LNCaP clone FGC (cell line): ENCODE measurements around the gene SEM1.

Experiments
- DNase-seq: peaks from one replicate; pipeline ENCODE4 v3.0.0-alpha.2; 2011; ENCODE audit warnings: low read depth
- H3K4me3 ChIP-seq: 2 replicates; pipeline ENCODE4 v1.5.1; 2011; ENCODE audit warnings: mild to moderate bottlenecking, low read depth, low read length, control low read depth
- TF ChIP-seq, protein P1 (sequence below): IDR thresholded peaks from 2 replicates; pipeline ENCODE4 v1.5.1; 2012; ENCODE audit warnings: mild to moderate bottlenecking; ENCODE audit not compliant: control insufficient read depth, insufficient read depth; ENCODE audit errors: extremely low read depth

The SEM1 gene

DNA sequence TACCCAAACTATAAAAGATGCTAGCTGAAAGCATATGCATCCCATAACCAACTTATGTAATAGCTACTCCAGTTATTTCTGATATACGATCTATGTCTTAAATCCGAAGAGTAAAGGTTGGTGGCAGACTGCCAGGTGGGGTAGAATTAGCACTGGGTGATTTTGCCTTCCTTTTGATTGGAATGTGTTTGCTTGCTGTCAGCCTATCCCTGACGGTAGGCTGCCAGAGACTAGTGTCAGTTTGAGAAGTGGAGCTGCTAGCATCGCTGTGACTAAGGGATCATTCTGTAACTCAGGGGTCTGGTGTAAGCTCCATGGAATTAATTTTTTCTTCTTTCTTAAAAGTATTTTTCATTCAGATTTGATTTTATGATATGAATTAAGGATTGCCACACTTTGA lies 9.5 kb upstream of the SEM1 start:
- TF ChIP-seq, protein P1, sequence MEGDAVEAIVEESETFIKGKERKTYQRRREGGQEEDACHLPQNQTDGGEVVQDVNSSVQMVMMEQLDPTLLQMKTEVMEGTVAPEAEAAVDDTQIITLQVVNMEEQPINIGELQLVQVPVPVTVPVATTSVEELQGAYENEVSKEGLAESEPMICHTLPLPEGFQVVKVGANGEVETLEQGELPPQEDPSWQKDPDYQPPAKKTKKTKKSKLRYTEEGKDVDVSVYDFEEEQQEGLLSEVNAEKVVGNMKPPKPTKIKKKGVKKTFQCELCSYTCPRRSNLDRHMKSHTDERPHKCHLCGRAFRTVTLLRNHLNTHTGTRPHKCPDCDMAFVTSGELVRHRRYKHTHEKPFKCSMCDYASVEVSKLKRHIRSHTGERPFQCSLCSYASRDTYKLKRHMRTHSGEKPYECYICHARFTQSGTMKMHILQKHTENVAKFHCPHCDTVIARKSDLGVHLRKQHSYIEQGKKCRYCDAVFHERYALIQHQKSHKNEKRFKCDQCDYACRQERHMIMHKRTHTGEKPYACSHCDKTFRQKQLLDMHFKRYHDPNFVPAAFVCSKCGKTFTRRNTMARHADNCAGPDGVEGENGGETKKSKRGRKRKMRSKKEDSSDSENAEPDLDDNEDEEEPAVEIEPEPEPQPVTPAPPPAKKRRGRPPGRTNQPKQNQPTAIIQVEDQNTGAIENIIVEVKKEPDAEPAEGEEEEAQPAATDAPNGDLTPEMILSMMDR: no peak
- no peak for DNase-seq

DNA sequence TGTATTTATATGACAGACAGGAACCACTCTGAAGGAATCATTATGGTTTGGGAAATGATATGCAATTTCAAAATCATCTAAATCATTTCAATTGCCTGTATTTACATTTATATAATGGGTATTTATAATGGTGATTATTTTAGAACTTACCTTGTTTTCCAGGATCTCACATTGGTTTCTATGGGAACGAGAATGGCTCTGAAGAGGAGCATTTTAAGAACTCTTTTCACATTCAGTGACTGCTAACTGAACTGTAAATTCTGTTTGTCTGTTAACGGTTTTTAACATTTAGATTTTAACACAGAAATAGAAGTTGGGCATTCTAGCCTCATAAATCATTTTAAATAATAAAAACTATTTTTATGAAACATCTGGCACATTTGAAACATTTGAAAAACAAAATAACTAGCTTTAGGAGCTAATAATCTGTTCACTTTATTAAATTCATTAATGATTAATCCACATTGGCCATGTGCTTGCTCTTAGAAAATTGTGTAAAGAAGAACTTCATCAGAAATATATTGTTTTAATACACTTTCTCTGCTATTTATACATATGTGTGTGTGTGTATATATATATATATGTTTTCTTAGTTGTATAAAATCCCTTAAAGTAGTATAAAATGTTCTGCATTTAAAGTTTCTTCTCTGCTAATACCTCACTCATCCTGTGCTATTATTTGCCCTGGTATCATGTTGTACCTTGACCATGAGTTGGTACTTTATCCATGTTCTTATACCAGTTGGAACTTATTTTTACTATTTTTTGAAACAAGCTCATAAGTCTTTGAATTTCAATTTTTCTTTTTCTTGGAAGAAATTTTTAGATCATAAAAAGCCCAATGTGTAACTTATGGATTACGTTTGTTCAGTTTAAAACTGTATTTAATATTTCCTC lies 8.7 kb upstream of the SEM1 start:
- no peak for DNase-seq
- no peak overlapping the region for H3K4me3 ChIP-seq
- TF ChIP-seq, protein P1: no peak

More for the DNA sequence above, 9.5 kb upstream of the SEM1 start:
- H3K4me3 ChIP-seq: no peak overlapping the region

DNA sequence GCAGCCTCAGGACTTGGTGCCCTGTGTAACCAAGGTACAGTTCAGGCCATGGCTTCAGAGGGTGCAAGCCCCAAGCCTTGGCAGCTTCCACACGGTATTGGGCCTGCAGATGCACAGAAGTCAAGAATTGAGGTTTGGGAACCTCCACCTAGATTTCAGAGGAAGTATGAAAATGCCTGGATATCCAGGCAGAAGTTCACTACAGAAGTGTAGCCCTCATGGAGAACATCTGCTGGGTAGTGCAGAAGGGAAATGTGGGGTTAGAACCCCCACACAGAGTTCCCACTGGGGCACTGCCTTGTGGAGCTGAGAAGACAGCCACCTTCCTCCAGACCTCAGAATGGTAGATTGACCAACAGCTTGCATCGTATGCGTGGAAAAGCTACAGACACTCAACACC lies 3.4 kb upstream of the SEM1 start:
- DNase-seq: no peak
- TF ChIP-seq, protein P1: no peak
- no peak overlapping the region for H3K4me3 ChIP-seq

DNA sequence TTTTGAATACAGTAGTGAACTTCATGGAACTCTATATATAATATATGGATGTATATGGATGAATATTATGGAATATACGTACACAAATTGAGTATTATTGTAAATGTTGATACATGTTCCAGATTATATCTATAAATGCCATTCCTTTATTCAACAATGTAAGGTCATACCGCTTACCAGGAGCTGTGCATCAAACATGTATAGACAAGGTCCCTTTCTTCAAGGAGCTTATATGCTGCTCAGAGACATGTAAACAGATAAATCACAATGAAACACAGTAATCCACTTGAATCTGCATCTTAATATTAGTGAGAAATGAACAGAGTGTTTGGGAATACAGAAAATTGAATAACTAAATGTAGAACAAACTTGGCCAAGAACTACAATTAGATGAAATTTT lies 898 bp upstream of the SEM1 start:
- H3K4me3 ChIP-seq: no peak overlapping the region

DNA sequence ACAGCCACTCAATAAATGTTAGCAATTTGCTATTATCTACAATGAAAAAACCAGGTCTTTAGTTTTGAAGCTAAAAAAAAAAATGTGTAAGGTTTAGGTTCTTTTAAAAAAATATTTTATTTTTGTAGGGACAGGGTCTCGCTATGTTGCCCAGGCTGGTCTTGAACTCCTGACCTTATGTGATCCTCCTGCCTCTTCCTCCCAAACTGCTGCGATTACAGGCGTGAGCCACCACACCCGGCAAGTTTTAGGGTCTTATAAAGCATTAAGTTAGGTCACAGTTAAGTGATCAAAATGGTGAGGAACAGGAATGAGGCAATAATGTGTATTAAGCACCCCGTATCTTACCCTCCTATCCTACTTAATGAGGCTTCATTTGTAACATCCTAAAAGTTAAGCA lies 774 bp downstream of the SEM1 start:
- TF ChIP-seq, protein P1: no peak
- no peak for DNase-seq
- H3K4me3 ChIP-seq: peak overlapping the region; percentile 95

More for the DNA sequence above, 898 bp upstream of the SEM1 start:
- TF ChIP-seq, protein P1: no peak
- DNase-seq: no peak

DNA sequence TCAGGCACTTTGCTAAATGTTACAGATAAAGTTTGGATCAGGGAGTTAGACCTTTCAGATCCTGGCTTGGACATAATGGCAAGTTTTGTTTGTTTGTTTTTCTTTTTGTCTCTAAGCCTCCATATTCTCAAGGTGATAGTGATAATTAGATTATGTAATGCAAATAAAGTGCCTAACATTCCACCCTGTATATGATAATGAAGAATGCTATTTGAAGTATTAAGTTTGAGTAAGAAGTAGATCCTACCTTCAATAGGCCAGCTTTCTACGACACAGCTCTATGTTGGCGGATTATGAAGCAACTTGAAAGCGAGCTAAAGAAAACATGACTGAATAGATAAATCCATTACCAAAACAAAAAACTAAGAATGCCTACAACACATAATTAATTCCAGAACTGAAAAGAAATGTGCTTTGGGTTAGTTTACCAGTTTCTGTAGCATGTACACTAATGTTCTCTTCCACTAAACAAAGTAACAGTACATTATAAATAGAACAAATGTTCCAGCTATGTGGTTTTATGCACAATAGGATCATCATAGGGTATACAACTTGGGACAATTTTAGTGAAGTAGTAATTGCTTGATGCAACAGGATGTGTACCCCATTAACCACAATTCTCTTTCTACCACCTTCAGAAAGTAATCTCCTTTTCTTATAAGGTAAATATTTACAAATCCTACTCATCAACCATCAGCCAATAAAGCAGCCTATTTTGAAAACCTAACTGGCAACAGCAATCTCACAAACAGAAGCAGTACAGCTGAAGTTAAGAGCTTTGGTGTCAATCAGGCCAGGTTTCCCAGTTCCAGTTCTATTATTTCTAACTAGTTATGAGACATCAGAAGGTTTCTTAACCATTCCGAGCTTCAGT lies 1.5 kb downstream of the SEM1 start:
- DNase-seq: no peak
- TF ChIP-seq, protein P1: no peak
- H3K4me3 ChIP-seq: peak overlapping the region; percentile 95
